GM19099 (cell line): Measurements from ENCODE around the gene CRTC3.

Source experiments
- POLR2A ChIP-seq: IDR thresholded peaks from 3 replicates; pipeline ENCODE4 v1.6.1; 2011; ENCODE audit warnings: low read depth; ENCODE audit not compliant: insufficient read length; ENCODE audit errors: extremely low read depth

Gene CRTC3

DNA sequence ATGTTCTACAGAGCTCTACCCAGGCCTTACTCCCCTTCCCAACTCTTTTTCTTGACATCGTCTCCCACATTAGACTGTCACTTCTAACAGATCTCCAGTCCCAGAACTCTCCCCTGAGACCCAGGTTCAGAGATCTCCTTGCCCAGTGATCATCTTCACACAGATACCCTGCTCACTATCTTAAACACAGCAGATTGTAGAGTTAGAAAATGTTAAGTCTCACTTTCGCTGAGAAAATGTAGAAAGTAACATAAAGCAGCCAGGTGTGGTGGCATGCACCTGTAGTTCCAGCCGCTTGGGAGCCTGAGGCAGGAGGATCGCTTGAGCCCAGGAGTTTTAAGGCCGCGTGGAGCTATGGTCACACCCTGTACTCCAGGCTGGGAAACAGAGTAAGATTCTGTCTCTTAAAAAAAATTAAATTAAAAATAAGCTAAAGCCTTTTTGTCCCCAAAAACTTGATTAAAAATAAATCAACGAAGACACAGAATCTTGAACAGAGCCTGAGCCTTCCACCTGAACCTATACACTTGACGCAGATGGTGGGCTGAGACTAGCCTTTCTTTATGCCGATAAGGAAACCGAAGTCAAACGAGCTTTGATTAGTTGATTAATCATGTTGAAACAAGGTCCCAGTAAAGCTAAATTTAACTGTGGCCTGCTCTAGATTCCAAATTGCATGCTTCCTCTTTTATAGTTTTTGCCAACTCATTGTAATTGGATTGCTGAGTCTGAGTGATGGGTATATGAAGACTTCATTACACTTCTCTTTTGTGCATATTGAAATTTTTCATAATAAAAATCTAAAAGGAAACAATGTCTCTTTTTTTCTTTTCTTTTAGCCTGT lies 156.1 kb downstream of the CRTC3 start:
- no peak for TF ChIP-seq POLR2A

DNA sequence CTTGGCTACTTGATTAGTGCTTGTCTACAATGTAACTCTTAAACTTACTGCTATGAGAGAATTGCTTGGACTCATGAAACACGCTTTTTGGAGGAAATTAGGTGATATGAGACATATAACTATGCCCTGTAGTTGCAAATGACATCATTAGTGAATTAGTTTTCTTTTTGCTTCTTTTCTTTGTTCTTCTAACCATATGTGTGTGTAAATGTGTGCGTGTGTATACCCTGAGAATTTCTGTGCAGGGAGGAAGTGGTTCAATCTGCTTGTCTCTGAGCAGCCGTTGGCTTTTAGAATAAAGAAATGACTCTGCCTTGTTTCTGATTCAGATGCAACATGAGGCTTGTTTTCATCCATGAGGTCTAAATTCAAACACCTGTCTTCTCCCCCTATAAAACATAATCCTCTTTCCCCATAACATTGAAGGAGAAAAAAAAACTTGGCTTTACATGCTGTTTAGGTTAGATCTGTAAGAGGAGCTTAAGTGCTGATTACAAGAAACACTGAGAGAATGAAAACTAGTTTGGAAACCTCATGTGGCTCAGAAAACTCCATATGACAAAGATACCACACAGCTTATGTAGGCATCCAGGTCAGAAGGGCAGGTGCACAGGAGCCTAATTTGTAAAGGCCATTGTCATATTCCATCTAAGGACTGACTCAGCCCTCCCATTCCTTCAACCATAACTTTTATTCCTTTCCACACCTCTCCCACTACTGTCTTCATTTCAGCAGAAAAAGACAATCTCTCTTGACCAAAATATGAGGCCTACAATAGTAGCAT lies 156.9 kb downstream of the CRTC3 start:
- no peak for TF ChIP-seq POLR2A

DNA sequence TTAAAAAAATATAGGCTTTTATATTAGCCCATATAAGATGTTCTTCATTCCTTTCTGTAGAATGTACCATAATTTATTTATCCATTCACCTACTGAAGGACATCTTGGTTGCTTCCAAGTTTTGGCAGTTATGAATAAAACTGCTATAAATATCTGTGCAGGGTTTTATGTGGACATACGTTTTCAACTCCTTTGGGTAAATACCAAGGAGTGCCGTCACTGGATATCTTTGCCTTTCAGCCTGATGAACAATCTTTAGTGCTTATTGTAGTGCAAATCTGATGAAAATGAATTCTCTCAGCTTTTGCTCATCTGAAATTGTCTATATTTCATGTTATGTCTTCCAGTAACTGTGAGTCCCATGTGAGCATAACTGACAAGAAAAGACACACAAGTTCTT lies 160.9 kb downstream of the CRTC3 start:
- no peak for TF ChIP-seq POLR2A

DNA sequence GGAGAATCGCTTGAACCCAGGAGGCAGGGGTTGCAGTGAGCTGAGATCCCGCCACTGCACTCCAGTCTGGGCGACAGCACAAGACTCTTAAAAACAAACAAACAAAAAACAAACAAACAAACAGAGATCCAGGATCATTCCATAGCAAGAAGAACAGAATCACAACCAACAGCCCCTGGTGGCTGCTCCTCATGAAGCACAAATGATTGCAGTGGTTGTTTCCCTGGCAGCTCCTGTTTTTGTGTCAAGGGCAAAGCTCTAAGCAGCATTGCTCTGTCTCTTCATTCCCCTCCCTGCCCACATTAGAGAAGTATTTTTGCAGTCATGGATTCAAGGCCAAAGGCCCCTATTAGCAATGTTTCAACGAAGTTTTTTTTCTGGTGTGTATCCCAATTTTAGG lies 161.6 kb downstream of the CRTC3 start:
- TF ChIP-seq POLR2A: no peak

DNA sequence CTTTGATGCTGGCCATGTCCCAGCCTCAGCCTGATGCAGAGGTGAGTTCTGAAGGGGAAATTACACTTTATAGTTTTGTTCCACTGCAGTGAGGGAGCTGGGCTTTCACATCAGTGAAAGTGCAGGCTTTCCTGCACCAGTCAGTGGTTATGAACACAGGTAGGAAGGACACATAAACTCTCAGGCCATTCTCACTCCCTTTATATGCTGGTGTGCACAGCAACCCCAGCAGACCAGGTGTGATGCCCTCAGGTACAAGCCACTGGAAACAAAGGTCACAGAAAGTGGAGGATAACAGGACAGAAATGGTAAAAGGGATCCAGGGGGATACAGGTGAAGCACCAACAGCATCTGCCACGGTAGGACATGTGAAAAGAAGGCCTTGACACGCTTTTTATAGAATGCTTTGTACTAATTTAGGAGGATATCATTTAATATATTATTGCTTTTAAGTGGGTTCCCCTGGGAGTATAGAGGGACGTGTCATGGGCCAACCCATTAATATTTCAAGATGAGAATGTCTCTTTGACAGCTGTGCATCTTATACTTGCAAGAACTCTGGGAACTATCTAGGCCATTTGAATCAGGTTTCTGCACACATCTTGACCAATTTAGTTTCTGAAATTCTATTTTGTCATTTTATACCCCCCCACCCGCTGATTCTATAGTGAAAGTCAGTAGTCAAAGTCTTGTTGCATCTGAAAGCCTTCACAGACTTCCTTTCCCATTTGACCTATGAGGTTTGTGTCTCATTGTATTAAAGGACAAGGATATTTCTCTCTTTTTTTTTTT lies 162.5 kb downstream of the CRTC3 start:
- no peak for TF ChIP-seq POLR2A
